GM19455 (cell line): ENCODE measurements around the gene PLAC1.
A peak's percentile ranks its signal among the peaks of the same experiment; 100 is the strongest.

Source experiments
- ATAC-seq: cut with Tn5 transposase; IDR thresholded peaks from one replicate; pipeline ENCODE4 v1.9.1; 2021; ENCODE audit not compliant: unreplicated experiment

The PLAC1 gene

GRCh38 chrX:134670134-134670924 lies 12.1 kb upstream of the PLAC1 start:
- no peak for ATAC-seq

DNA sequence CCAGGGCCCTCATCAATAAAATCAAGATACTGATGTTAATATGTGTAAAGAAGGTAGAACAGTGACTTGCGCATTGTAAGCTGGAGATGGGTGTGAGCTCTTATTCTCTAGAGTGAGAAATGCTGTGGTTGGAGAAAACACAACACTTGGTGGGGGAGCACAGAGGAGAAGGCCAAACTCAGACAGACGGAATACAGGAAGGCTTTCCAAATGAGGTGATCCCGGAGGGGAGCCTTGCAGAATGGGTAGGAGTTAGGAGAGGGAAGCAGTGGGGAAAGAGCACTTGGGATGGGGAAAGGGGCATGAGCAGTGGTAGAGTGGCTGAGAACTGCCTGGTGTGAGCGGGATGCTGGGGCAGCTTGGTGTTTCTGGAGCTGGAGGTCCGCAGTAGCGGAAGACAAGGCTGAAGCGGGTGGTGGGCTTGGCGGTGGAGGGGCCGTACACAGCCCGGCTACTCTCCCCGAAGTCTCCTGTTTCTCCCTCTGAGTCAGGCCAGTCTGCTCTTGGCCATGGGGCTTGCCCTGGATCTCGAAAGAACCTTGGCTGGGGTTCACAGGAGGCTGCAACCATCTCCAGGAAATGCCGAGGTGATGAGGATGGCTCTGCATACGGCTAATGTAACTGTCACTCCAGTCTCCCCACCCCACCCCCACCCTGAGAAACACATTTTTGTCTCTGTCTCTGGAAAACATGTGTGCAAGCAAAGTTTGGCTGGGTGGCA lies 11.3 kb upstream of the PLAC1 start:
- no peak for ATAC-seq

- ATAC-seq: no peak
Measured at GRCh38 chrX:134664202-134664601, 5.9 kb upstream of the PLAC1 start.

GRCh38 chrX:134661295-134661694 lies 3.0 kb upstream of the PLAC1 start:
- no peak for ATAC-seq

DNA sequence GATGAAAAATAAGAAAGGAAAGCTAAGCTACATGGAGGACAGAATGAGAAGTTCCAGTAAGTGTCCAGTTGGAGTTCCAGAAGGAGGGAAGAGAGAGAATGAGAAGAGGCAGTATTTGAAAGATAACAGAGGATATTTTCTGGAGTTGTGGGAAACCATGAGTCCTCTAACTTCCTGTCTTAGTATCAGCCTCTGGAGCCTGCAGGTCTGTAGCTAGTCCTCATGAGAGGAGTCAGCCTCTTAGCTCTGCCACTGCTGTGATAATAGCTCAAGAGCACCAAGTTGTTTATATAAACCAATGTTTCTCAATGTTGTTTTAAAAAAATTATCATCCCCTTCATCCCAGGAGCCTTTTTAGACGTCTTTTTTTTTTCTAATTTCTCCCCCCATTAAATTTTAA lies 2.4 kb upstream of the PLAC1 start:
- no peak for ATAC-seq

DNA sequence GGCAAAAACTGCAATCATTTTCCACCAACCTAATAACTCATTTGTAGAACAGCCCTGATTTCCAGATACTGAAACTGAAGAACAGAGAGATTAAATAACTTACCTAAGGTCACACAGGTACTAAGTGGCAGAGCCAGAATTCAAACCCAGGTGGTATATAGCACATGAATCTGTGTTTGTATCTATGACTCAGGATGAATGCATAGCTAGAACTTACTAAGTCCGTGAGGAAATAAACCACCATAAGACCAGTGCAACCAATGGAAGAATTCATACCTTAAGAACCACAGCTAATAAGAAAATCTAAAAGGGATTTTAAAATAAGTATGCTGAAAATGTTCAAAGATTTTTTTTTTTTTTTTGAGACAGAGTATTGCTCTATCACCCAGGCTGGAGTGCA lies 1.5 kb upstream of the PLAC1 start:
- ATAC-seq: no peak

GRCh38 chrX:134658760-134659023 lies 421 bp upstream of the PLAC1 start:
- no peak for ATAC-seq

DNA sequence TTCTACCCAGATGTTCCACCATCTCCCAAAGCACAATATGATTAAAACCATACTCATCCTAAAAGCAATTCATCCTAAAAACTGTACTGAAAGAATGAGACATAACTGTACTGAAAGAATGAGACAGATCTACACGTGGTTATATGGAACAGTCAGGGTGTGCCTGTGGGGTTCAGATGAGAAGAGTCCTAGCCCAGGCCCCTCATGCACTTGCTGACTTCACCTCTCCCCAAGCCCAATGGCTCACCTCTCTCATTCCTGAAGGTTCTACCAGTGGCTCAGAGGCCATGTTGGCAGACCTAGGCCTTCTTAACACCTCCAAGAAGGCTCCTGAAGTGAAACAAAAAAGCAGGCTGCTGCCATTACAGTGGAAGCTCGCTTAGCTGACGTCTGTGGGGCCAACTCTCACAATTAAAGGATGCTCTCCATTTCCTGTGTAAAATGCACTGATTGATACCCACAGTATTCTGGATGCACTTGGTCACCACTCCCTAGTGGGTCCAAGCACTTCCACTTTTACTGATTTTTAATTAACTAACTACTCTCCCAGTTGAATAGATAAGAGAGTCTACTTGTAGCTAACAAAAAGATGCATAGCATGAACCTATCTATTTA lies 3.8 kb downstream of the PLAC1 start:
- peak; percentile 61 for ATAC-seq

- no peak for ATAC-seq
Measured at GRCh38 chrX:134653835-134654234, 4.4 kb downstream of the PLAC1 start.

DNA sequence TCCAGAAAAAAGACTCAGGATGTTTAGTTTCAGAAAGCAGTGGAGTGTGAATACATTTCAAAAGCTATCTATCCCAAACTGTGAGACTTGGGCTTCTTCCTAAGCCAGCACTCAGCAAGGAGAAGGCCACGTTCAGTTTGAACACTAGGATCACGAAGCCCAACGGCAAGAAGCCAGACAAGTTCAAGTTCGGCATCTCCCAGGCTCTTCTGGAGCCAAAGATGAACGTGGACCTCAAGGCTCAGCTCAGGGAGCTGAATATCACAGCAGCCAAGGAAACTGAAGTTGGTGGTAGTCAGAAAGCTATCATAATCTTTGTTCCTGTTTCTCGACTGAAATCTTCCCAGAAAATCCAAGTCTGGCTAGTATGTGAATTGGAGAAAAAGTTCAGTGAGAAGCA lies 7.6 kb downstream of the PLAC1 start:
- ATAC-seq: no peak

GRCh38 chrX:134649770-134650169 lies 8.5 kb downstream of the PLAC1 start:
- ATAC-seq: no peak

DNA sequence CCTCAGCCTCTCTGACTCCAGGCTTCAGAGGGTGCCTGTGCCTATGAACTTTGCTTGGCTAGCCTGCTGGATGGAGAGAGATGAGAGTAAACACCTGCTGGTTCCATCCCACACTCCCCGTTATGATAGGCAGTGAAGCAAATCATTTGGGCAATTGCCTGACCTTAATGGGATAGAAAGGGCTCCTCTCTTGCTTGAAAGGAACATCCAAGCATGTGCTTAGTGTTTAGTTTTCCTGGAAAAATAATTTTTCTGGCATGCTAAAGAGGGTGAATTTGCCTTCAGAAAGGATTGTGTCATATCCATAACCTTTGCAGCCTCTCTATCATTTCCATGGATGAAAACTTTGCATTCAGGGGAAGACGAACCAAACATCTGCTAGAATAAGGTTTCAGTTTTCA lies 10.8 kb downstream of the PLAC1 start:
- ATAC-seq: no peak

DNA sequence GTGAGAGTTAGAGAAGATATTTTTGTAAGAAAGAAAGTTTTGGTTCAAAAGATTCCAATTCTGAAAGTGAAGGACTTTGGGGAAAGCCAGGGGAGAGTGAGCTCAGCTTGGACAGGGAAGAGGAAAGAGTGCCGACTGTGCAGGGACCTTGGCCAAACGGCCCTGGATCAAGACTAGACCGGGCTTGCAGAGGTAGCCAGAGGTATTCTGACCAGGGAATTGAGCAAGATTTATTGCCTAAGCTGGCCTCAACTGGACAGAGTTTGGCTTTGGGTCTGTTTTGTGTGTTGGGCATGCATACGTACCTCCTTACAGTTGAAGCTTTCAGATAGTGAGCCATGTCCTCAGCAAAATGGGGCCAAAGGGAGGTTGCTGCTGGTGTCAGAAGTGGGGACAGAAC lies 11.6 kb downstream of the PLAC1 start:
- no peak for ATAC-seq

GRCh38 chrX:134645936-134646543 lies 12.2 kb downstream of the PLAC1 start:
- no peak for ATAC-seq

GRCh38 chrX:134642386-134642785 lies 15.9 kb downstream of the PLAC1 start:
- ATAC-seq: no peak

GRCh38 chrX:134641346-134641745 lies 16.9 kb downstream of the PLAC1 start:
- ATAC-seq: no peak

DNA sequence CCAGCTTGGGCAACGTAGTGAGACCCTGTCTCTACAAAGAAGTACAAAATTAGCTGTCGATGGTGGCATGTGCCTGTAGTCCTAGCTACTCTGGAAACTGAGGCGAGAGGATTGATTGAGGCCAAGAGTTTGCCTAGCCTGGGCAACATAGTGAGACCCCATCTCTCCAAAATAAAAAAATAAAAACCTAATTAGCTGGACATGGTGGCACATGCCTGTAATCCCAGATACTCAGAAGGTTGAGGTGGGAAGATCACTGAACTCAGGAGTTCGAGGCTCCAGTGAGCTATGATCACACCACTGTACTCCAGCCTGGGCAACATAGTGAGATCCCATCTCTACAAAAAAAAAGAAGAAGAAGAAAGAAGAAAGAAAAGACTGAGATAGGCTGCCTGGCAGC lies 17.4 kb downstream of the PLAC1 start:
- no peak for ATAC-seq

DNA sequence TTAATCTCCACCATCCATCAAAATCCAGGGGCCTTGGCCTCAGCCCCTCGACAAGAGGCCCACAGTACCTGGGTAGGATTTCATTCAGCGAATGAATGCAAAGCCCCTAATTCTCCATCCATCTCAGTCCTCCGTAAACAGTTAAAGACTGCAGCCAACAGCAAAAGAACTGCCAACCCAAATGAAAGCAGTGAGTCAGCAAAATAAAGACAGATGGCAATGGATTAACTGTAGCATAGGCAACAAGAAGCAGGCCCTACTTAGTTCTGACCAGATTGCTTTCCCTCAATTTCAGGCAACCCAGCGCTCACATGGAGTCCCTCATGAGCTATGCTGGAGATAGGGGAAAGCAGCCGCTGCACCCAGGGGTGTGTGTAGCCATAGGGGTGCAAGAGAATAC lies 21.4 kb downstream of the PLAC1 start:
- no peak for ATAC-seq

GRCh38 chrX:134634691-134635090 lies 23.6 kb downstream of the PLAC1 start:
- ATAC-seq: no peak

DNA sequence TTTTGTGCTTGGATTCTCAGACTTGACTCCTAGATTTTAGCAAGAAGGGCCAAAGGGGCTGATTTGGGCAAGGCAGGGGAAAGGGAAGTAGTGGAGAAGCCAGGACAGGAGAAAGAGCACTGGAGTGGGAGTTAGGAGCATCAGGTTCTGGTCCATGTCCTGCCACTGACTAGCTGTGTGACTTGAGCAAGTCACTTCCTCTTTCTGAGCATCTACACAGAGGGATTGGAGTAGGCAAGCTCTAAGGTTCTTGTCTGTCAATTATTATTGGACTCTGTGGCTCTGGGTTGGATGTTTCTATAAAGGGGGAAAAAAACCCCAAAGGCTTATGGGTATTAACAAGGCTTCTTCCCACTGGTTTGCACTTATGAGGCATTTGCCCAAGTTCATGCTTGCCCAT lies 24.4 kb downstream of the PLAC1 start:
- no peak for ATAC-seq

DNA sequence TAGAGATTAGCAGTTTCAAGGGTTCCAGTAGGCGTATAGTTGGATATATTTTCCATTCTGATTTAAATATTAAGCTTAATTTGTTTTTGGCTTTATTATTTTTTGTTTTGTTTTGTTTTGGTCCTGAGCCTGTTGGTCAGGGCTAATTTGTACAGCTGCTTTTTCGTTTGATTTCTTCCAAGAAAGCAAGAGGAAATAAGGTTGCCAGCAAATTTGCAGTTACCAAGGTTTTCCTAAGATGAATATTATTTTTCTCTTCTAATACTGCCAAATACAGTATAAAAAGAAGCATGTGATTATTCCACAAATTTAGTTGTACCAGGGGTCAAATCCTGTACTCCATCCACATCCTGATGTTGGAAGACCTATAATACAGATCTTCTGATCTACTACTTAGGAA lies 24.9 kb downstream of the PLAC1 start:
- ATAC-seq: no peak

DNA sequence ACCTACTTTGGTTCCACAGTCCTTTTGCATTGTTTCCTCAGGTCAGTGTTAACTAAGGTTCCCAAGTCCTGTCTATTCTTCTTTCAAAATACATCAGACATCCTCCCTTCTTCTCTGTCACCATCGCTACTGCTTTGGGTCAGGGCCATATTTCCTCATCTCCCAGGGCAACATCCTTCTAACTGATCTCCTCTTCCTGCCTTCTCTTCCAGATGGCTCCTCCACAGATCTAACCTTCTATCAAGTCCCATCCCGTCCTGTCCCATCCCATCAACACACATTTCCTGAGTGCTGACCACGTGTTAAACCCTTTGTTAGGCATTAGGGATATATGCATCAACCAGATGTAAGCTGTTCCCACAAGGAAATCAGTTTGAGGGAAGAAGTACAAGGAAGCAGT lies 25.9 kb downstream of the PLAC1 start:
- ATAC-seq: no peak
